Forelimb muscle (tissue), 1 donor: ENCODE results near the gene AJAP1. TPM values are rescaled to one million over a fixed set of nuclear protein-coding genes. Genes with fewer than 3 reads are reported as not detected.

Experiments
- DNase-seq: peaks from one replicate; pipeline ENCODE4 v3.0.0-alpha.2; 2013; ENCODE audit warnings: low read depth
- polyA plus RNA-seq: library from polyadenylated mRNA; unstranded; fragments of 120-200 nt; gene quantifications from one replicate; pipeline ENCODE4 v1.2.1, GENCODE V29; 2013; ENCODE audit not compliant: insufficient read length

AJAP1 gene
- polyA plus RNA-seq, 1 donor, result 0.61 TPM

DNA sequence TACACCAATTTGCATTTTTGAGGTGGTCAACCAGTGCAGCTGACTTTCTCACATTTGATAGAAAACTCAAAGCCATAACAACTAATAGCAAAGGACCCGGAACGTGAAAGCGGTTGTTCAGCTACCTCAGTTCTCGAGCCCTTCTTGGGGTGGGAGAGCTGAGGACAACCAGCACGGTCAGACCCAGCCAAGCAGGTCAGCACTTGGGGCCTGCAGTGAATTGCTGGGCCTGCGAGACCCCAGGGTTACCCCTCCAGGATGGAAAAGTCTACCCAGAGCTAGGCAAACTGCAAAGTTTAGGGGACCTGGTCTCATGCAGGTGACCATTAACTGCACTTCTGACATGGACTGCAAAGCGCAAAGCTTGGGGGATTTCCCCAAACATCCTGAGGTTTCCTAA is 23.8 kb upstream of the AJAP1 start:
- no peak for DNase-seq

DNA sequence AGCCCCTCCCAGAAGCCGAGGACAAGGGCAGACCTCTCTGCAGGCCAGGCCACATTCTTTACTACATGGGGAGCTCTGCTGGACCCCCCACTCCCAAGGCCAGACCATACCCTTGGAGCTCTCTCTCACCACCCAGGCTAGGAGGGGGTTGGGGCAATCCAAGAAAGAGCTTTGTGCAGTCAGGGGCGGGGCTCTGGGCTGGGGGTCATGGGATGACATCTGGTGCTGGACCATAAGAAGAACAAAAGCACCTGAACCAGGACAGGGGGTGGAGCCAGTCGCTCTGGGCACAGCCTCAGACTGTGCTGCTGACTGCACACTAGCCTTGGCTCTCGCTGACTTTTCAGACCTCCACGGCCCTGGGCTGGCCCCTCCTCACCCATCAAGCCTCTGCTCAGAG is 23.1 kb upstream of the AJAP1 start:
- no peak for DNase-seq

DNA sequence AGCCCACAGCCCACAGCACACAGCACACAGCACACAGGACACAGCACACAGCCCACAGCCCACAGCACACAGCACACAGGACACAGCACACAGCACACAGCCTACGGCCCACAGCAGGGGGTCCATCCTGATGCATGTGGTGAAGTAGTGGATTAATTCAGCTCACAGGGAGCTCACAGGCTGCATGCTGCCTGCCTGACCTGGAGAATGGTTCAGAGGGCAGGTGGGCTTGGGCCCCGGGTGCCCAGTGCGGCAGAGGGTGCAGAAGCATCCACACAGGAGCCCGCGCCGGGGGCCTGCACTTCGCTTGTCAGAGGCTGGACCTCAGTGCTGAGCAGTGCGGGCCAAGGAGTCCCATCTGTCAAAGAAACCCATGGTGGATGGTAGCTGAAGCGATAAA is 21.1 kb upstream of the AJAP1 start:
- DNase-seq, result no peak

DNA sequence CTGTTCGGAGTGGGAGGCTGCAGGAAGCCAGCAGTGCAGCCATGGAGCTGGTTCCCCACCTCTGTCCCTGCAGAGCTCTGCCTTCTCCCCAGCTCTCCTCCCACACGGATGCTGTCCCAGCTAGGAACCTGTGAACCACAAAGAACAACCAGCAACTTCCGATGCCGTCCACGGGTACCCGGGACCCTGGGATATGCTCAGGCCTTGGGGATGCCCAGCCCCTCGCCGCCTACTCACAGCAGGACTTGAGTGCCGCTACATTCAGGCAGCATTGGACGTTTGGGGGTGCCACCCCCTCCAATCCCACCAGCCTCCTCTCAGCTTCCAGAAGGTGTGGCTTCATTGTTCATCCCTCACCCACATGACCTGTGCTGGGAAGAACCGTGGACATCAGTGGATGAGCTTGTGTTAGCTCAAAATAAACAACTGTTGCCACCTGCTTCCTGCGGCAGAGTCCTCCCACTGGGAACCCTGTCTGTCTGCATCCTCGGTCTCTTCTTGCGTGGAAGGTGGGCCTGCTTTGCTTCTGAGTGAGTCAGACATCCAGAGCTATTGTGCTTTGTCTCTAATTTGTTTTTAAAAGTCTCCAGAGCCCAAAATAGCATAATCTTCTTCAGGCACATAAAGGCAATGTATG is 20.1 kb upstream of the AJAP1 start:
- DNase-seq, result no peak

DNA sequence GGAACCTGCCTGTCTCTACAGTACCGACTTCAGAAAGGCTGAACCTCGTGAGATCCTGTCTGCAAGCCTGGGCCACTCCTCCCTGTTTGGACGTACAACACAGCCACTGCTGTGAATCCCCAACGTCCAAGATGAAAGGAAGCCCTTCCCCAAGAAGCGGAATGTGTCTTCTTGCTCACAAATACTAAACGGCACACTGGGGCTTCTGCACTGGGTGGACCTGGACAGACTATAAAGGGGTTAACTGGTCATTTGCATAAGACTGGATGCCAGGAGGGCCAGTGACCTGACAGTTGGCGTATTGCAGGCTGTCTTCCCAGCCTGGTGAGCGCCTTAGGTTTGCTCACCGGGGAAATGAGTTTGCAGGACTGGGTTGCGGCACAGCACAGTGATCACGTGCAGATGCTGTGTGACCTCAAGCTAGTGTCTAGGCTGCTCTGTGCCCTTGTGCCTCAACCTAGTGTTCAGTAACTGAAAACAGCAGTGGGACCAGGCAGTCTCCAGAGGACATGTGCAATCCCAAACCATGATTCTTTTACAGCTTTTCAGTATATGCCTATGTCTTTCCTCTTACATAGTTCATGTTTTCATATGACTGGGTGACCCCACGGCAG is 19.5 kb upstream of the AJAP1 start:
- no peak for DNase-seq

DNA sequence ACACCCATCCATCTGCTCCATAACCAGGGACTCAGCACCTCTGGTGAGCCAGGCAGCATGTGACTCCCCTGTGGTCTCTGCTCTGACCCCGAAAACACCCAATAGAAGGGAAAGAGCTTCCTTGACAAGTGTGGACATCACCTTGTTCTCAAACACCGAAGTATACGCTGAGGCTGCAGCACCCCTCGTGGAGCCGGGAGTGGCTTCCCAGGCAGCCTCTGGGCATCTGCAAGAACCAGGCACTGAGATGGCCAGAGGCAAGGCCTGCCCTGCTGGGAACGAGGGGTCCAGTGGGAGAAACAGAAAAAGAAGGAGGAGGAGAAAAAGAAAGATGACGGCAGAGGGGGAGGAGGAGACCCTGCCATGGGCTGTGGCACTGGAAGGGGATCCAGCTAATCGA is 18.2 kb upstream of the AJAP1 start:
- DNase-seq, result no peak

DNA sequence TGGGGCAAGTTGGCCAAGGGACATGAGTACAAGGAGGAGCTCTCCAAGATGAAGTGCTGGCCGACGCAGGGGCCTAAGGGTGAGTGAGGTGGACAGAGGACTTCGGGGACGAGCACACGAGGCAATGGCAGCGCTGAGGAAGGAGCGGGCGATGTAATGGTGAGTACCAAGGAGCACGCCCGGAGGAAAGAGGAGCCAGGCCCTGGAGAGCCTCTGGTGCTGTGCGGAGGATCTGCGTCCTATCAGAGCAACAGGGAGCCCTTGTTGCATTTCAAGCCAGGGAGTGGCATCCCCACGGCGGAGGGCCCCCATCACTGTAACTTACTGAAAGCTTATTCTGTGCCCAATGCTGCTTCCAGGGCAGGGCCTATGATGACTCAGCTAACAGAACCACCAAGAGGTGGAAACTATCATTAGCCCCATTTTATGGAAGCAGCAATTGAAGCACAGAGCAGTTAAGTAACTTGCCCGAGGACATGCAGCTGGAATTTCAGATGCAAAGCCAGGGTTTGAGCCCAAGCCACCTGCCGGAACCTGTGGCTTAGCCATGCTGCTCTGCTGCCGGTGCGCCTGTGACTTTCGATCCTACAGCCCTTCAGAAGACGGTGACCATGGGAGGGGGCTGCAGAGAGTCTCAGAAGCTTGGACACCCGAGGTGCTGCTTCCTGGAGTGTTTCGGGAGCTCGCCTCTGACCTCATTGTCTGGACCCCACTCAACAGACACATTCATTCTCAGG is 17.6 kb upstream of the AJAP1 start:
- DNase-seq, result no peak

DNA sequence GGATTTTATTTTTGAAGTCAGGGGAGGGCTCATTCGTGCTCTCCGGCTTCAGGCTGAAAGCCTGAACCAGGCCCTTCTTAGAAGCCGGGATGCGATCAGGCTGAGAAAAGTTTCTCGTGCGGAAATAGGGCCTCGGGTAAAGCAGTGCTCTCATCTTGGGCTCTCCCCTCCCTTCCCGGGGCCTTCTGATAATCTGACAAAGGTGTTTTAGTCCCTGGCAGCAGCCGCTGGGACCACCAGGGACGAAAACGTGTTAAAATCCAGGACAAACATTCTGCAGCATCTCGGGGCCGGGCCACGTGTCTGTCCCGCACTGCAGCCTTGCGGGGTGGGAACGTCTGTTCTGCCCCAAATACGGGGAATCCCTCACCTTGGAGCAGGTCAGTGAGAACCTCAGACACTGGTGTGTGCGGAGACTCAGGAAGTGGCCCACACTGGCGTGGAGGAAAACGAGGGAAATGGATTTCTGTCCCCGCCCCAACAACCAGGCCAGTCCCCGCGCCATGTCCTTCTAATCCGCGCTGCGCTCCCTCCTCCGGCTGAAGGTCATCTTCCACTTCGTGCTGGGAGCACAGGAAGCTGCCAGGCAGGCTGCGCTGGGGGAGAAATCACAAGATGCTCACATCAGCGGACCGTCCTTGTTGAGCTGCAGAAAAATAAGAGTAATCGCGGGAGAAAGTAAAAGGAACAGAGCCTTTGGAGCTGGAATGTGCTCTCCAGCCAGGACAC is 16.6 kb upstream of the AJAP1 start:
- DNase-seq, result no peak

DNA sequence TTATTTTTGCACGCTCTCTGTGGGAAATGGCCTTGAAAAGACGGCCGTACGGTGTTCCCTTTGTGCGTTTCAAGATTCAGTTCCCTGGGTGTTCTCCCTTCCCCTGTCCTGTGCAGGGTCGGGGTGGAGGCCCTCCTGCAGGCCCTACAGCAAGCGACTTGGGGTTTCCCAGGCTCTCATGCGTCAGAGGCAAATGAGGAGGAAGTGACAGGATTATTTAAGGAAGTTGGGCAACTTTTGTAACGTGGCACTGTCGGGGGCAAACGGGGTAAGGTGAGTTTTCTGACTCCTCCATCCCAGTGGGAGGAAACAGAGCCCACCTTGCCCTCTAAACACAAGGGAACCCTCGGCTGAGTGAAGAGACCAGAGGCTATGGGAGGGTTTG is 16.1 kb upstream of the AJAP1 start:
- DNase-seq, result no peak

DNA sequence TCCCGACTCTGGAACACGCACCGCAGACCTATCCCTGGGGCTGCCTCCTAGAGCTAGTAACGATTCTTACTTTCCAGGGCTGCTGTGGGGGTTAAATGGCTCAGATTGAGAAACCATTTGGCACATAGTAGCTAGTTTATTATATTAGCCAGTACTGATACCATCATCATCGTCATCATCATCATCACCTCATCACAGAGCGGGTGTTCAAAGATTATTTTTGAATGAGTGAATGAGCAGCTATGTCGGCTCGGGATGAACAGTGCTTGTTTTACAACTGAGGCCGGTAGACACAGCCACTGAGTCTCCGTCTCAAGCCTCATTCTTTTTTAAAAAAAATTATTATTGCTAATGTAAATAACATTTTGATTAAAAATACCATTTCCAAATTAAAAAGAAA is 13.5 kb upstream of the AJAP1 start:
- DNase-seq, result no peak

DNA sequence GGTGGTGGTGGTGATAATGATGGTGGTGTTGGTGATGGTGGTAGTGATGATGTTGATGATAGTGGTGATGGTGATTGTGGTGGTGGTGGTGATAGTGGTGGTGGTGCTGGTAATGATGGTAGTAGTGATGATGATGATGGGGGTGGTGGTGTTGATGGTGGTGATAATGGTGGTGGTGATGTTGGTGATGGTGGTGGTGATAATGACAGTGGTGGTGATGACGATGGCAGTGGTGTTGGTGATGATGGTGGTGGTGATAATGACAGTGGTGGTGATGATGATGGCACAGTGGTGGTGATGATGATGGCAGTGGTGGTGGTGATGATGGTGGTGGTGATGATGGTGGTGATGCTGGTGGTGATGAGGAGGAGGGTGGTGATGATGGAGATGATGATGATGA is 7.0 kb upstream of the AJAP1 start:
- no peak for DNase-seq

DNA sequence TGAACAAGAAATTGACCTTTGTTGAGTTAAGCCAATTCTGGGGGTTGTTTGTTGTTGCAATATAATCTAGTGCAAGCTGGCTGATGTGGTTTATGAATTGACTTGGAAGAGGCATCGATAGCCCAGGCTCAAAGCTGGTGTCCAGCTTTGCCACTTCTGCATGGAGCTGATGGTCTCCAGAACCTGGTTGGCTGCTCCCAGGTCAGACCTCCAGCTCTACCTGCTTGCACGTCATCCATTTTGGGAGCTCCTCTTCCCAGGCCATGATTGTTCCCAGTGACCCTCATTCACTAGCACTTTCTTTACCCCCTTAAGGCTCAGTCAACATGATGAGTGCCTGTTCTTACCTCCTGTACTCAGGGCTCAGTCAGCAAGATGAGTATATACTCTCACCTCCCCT is 5.8 kb upstream of the AJAP1 start:
- no peak for DNase-seq

DNA sequence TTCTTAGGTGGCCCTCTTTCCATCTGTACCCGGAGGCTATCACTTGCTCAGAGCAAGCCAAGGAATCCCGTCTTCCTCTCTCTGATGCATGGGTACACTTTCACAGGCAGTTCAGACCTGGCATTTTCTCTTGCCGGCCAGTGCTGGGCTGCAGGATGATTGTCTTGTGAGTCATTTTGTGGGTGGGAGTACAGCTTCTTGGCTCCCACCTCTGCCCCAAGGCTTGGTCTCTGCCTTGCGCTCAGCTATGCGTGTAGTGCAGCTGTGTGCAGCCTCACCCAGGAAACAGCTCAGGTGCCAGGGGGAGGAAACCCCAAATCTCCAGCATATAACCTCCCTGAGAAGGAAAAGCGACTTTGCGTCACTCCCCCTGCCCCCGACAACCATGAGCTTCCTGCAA is 3.9 kb upstream of the AJAP1 start:
- no peak for DNase-seq

DNA sequence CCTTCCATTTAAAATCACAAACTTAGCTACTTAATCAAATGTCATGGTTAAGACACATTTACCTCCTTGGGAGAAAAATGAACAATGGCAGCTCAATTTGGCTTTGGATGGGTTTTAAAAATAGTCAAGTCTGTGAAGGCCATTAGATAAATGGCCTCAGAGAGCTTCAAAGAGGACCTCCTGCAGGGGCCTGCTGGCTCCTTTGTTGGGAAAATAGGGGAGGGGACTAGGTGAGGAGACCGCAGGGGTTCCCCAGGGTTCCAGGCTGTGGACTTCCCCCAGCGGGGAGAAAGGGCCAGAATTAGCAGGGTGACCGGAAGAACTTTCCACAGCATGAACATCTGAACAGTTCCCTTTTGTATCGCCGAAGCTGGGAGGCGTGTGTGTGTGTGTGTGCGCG is 3.4 kb upstream of the AJAP1 start:
- DNase-seq, result no peak

DNA sequence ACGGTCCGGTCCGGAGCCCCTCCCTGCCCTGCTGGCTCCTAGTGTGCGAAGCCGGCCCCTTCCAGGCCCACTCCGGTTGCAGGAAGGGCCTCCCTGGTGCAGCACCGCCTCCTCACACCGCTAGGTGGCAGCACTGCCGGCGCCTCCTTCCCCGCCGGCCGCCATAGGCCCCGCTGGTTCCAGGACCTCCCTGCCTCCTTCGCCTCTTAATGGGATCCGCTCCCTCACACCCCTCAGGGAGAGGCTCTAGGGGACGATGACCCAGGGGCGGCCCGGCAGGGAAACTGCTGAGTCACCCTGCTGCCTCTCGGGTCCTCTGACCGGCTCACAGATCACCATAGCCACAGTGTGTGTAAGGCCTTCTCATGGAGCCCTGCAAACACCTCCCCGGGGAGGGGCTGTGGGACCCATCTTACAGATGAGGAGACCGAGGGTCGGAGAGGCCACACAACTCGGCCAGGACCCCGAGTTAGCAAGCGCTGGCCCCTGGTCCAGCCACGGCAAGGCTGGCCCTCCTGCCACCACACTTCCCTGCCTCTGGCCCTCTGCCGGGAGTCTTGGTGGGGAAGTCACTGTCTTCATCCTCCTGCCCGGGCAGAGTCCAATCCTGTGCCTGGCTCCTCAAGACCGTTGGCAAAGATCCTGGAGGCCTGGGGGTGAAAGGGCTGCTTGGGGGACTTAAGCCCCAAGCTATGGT is 1.6 kb upstream of the AJAP1 start:
- DNase-seq, result no peak

DNA sequence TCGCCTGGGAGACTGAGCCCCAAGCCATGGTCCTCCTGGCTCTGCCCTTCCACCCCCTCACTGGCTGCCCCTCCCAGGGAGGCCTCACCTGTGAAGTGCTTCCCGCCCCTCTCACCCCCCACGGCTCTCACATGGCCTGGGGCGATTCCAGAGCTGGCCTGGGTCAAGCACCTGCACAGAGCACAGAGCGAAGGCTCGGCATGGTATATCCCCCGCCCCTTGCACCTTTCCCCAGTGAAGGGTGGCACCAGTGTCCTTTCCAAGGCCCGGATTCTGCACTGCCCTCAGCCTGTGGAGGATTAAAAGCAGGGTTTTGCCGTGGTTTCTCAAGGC is 1.1 kb upstream of the AJAP1 start:
- no peak for DNase-seq

DNA sequence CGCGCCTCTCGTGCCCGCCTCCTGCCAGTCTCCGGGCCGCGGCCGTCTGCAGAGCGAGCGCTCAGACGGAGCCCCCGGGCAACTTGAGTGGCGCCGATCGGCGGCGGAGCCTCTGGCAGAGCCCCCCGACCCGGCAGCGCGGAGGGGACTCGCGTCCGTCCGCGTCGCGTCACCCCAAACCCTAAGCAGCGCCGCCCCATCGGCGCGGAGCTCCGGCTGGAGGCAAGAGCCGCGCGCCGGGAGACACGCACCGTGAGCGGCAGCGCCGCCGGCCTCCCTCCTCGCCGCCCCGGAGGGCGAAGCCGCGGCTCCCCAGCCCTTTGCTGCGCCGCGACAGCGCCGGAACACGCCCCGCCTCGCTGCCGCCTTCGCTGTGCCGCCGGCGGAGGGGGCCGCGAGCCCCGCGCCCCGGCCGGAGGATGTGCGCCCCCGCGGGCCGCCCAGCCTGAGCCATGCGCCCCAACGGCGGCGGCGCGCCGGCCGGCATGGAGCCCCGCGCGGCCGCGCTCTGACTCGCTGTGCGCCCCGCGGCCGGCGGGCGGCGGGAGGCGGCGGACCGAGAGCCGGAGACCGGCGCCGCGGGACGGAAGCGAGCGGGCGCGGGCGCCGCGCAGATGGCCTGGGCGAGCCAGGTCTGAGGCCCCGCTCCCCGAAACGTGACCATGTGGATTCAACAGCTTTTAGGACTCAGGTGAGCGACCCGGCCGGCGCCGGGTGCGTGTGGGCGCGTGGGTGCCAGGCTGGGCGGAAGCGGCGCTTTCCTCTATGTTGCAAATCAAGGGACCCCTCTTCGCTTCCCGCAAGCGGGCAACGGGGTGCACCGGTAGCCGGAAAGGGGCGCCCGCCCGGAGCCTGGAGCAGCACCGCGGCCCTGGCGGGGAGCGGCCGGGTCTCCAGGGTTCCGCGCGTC is 610 bp downstream of the AJAP1 start:
- no peak for DNase-seq

DNA sequence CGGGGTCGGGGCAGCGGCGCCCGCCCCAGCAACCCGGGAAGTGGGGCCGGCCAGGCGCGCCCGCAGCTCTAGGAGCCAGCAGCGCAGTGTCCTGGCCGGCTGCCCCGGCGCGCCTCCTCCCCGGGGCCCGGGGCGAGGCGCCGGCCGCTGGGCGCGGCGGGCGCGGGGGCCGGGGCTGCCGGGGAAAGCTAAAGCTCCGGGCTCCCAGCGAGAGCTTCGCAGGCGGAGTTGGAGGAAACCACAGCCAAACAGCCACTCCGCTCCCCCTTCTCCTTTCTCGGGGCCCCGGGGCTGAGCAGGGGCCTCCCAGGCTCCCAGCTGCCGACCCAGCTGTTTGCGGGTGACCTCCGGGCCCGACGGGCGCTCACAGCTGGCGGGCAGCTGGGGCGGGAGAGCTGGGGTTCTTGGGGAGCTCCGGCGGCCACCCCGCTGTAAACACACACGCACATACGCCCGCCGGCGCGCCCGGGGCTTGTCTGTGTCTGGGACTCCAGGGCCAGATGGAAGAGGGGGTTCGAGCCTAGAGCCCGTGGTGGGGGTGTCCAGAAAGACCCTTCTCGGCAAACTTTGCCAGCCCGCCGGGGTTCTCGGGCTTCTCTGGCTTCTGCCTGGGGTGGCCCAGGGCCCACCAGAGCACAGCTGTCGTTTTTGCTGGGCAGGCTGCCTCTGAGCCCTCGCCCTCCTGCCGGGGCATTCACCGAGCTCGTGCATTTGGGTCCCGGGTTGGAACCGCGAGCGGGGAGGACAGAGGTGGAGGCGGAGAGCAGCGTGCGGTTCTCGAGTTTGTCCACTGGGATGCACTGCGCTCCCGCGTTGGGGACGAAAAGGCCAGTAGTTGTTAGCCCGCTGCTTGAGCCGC is 1.5 kb downstream of the AJAP1 start:
- DNase-seq, result no peak

DNA sequence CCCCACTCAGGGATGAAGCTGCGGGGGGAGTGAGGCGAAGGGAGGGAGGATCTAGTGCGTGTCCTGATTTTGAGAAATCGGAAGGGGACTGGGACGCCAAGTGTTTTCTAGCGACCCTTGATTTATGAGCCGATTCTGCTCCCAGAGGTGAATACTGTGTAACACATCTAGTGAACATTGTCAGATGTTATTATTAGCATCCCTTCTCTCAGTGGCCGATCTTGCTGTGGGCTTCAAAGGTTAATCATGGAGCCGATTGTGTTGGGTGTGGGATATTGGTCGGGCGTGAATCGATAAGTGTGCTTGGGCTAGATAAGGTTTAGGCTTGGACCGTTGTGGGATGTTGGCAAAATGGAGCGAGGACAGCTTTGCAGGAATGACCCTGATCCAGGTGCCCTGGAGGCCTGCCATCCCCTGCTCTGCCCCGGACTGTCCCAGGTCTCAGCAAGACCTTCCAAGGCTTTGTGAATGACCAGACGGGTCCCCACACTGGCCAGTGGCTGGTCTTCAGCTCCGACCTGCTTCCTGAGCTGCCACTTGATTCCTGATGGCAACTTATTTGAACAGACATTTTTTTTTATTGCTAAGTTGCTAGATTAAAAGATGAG is 2.2 kb downstream of the AJAP1 start:
- DNase-seq, result no peak
